Panc1 (cell line): Measurements from ENCODE around the gene JUN.

Experiments used
- POLR2AphosphoS5 ChIP-seq: IDR thresholded peaks from 2 replicates; pipeline ENCODE4 v1.6.1; 2012; ENCODE audit warnings: mild to moderate bottlenecking, low read depth, low read length, moderate library complexity
- TF ChIP-seq, protein P1 (sequence below): fragments of 450-650 bp; IDR thresholded peaks from 2 replicates; pipeline ENCODE4 v1.5.1; 2017; ENCODE audit warnings: mild to moderate bottlenecking
- TF ChIP-seq, protein P2 (sequence below), 2 experiments: IDR thresholded peaks; 2 replicates each; pipeline ENCODE4 v1.6.1; 2011 to 2012; ENCODE audit warnings: low read depth in 2 of 2, control low read depth in 1 of 2, low read length in 1 of 2, mild to moderate bottlenecking in 1 of 2, moderate library complexity in 1 of 2; ENCODE audit not compliant: insufficient read depth in 1 of 2

DNA sequence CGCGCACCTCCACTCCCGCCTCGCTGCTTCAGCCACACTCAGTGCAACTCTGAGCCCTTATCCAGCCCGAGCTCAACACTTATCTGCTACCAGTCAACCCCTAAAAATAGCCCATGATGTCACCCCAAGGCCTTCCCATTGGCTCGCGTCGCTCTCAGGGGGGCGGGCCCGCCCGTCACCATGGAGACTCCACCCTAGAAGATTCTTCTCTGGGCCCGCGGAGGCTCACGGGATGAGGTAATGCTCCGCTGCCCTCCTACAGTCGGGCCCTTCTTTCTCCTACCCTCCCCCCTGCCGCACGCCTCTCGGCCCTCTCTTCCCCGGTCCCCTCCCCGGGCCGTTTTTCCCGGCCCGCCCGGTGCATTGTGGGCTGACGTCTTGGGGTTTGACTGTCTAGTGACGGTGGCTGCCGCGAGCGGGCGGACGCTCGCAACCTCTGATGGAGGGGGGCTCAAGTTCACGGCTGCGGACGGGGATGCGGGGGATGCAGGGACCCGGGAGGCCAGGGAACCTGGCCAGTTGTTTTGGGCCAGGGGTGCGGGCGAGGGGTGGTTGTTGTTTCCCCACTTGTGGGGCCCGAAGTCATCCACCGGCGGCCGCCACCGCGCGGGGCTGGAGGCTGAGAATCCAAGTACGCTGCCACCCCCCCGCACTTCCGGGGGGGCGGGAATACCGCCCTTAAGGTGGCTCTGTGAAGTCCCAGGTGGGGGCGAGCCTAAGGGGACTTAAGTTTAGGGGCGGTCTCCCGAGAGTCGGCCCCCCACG lies at the start of gene JUN:
- TF ChIP-seq POLR2AphosphoS5: peak; percentile 100
- TF ChIP-seq, protein P1, sequence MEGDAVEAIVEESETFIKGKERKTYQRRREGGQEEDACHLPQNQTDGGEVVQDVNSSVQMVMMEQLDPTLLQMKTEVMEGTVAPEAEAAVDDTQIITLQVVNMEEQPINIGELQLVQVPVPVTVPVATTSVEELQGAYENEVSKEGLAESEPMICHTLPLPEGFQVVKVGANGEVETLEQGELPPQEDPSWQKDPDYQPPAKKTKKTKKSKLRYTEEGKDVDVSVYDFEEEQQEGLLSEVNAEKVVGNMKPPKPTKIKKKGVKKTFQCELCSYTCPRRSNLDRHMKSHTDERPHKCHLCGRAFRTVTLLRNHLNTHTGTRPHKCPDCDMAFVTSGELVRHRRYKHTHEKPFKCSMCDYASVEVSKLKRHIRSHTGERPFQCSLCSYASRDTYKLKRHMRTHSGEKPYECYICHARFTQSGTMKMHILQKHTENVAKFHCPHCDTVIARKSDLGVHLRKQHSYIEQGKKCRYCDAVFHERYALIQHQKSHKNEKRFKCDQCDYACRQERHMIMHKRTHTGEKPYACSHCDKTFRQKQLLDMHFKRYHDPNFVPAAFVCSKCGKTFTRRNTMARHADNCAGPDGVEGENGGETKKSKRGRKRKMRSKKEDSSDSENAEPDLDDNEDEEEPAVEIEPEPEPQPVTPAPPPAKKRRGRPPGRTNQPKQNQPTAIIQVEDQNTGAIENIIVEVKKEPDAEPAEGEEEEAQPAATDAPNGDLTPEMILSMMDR: no peak
- TF ChIP-seq, protein P2, sequence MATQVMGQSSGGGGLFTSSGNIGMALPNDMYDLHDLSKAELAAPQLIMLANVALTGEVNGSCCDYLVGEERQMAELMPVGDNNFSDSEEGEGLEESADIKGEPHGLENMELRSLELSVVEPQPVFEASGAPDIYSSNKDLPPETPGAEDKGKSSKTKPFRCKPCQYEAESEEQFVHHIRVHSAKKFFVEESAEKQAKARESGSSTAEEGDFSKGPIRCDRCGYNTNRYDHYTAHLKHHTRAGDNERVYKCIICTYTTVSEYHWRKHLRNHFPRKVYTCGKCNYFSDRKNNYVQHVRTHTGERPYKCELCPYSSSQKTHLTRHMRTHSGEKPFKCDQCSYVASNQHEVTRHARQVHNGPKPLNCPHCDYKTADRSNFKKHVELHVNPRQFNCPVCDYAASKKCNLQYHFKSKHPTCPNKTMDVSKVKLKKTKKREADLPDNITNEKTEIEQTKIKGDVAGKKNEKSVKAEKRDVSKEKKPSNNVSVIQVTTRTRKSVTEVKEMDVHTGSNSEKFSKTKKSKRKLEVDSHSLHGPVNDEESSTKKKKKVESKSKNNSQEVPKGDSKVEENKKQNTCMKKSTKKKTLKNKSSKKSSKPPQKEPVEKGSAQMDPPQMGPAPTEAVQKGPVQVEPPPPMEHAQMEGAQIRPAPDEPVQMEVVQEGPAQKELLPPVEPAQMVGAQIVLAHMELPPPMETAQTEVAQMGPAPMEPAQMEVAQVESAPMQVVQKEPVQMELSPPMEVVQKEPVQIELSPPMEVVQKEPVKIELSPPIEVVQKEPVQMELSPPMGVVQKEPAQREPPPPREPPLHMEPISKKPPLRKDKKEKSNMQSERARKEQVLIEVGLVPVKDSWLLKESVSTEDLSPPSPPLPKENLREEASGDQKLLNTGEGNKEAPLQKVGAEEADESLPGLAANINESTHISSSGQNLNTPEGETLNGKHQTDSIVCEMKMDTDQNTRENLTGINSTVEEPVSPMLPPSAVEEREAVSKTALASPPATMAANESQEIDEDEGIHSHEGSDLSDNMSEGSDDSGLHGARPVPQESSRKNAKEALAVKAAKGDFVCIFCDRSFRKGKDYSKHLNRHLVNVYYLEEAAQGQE (IDR thresholded peaks at IDR 0.05; ENCODE audit: insufficient read depth in 1 of 2, low read depth in 2 of 2, low read length in 1 of 2): 0 out of 4 replicates have a peak, but pooled peaks have one; percentile 7 to 18
